ENCODE data around the gene LAD1. TPM values are rescaled to one million over a fixed set of nuclear protein-coding genes. Genes with fewer than 3 reads are reported as not detected.

Gene LAD1
- total and polyA plus RNA-seq, 2 of the 13 experiments (the other 11 are each of a cell fraction or from before 2014, with no cell fraction given), result 10.8 to 65.6 TPM

- TF ChIP-seq KIAA2018 (CRISPR knock-in tag; IDR thresholded peaks at IDR 0.05; ENCODE audit: borderline replicate concordance) (no peak), RFXANK (CRISPR knock-in tag; IDR thresholded peaks at IDR 0.05) (no peak), ZNF503 (CRISPR knock-in tag; IDR thresholded peaks at IDR 0.05) (no peak), ZNF569 (CRISPR knock-in tag; IDR thresholded peaks at IDR 0.05; ENCODE audit: borderline replicate concordance) (no peak), TOPORS (CRISPR knock-in tag; IDR thresholded peaks at IDR 0.05) (no peak), ZNF530 (CRISPR knock-in tag; IDR thresholded peaks at IDR 0.05; ENCODE audit: low read depth) (no peak), ZNF563 (CRISPR knock-in tag; IDR thresholded peaks at IDR 0.05) (no peak), MLX (CRISPR knock-in tag; IDR thresholded peaks at IDR 0.05) (no peak), HNRNPLL (IDR thresholded peaks at IDR 0.05; ENCODE audit: low read depth, low read length, poor library complexity, severe bottlenecking) (no peak), ZC3H13 (CRISPR knock-in tag; IDR thresholded peaks at IDR 0.05) (no peak), RFXAP (CRISPR knock-in tag; IDR thresholded peaks at IDR 0.05; ENCODE audit: borderline replicate concordance) (no peak), SALL2 (CRISPR knock-in tag; IDR thresholded peaks at IDR 0.05) (no peak), KAT8 (CRISPR knock-in tag; IDR thresholded peaks at IDR 0.05) (no peak), PCBP1 (IDR thresholded peaks at IDR 0.05; ENCODE audit: borderline replicate concordance, low read depth, low read length) (no peak), ZNF12 (CRISPR knock-in tag; IDR thresholded peaks at IDR 0.05) (no peak)
These were observed 41.3 kb downstream of the LAD1 start (continued) for GRCh38 chr1:201357636-201358348.

All from HepG2 (cell line).